ENCODE data around the gene EXOC1. TPM values are rescaled to one million over a fixed set of nuclear protein-coding genes. Genes with fewer than 3 reads are reported as not detected.

The EXOC1 gene
- polyA plus RNA-seq, 1 experiment = 11.6 TPM

- no peak for DNase-seq (ENCODE audit: low read depth)
- CTCF ChIA-PET = no interaction called here
- no peak for TF ChIP-seq CTCF (IDR thresholded peaks at IDR 0.05; ENCODE audit: insufficient read depth, low read depth, low read length)
Observed at GRCh38 chr4:55851885-55852284, 1.6 kb upstream of the EXOC1 start.

GRCh38 chr4:55854129-55854528 is 681 bp downstream of the EXOC1 start:
- H3K36me3 ChIP-seq (ENCODE audit: control insufficient read depth, insufficient read depth, low read length) = no peaks in the 10 kb centered on the region
- H3K4me3 ChIP-seq (ENCODE audit: low read depth, low read length) = peak overlapping the region; percentile 84
- no peak for TF ChIP-seq CTCF (IDR thresholded peaks at IDR 0.05; ENCODE audit: insufficient read depth, low read depth, low read length)
- CTCF ChIA-PET = interaction anchor here (1.3 kb wide), 1 partner anchor 13 kb away, joined by 6 read pairs; no protein-coding TSS in a partner anchor
- POLR2A ChIA-PET = no interaction called here
- DNase-seq (ENCODE audit: low read depth) = no peak
- H3K27me3 ChIP-seq (ENCODE audit: control insufficient read depth, insufficient read depth, low read length) = peaks cover 5% of the 10 kb centered on the region

More at GRCh38 chr4:55851885-55852284, 1.6 kb upstream of the EXOC1 start:
- POLR2A ChIA-PET = no interaction called here
- Histone ChIP-seq H3K4me3 (ENCODE audit: low read depth, low read length) (no peak overlapping the region), H3K27me3 (ENCODE audit: control insufficient read depth, insufficient read depth, low read length) (peaks cover 5% of the 10 kb centered on the region), H3K36me3 (ENCODE audit: control insufficient read depth, insufficient read depth, low read length) (no peaks in the 10 kb centered on the region)

GRCh38 chr4:55857586-55857985 is 4.1 kb downstream of the EXOC1 start:
- ChIA-PET POLR2A (no interaction called here), CTCF (interaction anchor here (0.6 to 1.6 kb wide), 3 partner anchors 9 to 469 kb away, joined by 3 to 4 read pairs (median 3); partner anchors contain the start of gene TMEM165)
- no peaks in the 10 kb centered on the region for H3K27me3 ChIP-seq (ENCODE audit: control insufficient read depth, insufficient read depth, low read length)
- no peak overlapping the region for H3K4me3 ChIP-seq (ENCODE audit: low read depth, low read length)
- DNase-seq (ENCODE audit: low read depth) = no peak
- H3K36me3 ChIP-seq (ENCODE audit: control insufficient read depth, insufficient read depth, low read length) = no peaks in the 10 kb centered on the region
- no peak for TF ChIP-seq CTCF (IDR thresholded peaks at IDR 0.05; ENCODE audit: insufficient read depth, low read depth, low read length)

GRCh38 chr4:55859711-55860110 is 6.3 kb downstream of the EXOC1 start:
- Histone ChIP-seq H3K4me3 (ENCODE audit: low read depth, low read length) (no peak overlapping the region), H3K36me3 (ENCODE audit: control insufficient read depth, insufficient read depth, low read length) (no peaks in the 10 kb centered on the region), H3K27me3 (ENCODE audit: control insufficient read depth, insufficient read depth, low read length) (no peaks in the 10 kb centered on the region)
- DNase-seq (ENCODE audit: low read depth) = no peak
- CTCF ChIA-PET = interaction anchor here (0.9 kb wide), 1 partner anchor 89 kb away, joined by 3 read pairs; the partner anchor contains the start of gene CEP135
- no peak for TF ChIP-seq CTCF (IDR thresholded peaks at IDR 0.05; ENCODE audit: insufficient read depth, low read depth, low read length)
- POLR2A ChIA-PET = interaction anchor here (0.6 kb wide), 1 partner anchor 602 kb away, joined by 5 read pairs; no protein-coding TSS in a partner anchor

GRCh38 chr4:55864577-55865223 is 11.3 kb downstream of the EXOC1 start:
- Histone ChIP-seq H3K27me3 (ENCODE audit: control insufficient read depth, insufficient read depth, low read length) (no peaks in the 10 kb centered on the region), H3K4me3 (ENCODE audit: low read depth, low read length) (no peak overlapping the region), H3K36me3 (ENCODE audit: control insufficient read depth, insufficient read depth, low read length) (no peaks in the 10 kb centered on the region; the same call in 1 of the 2 replicates)
- CTCF ChIA-PET = no interaction called here
- POLR2A ChIA-PET = no interaction called here
- no peak for DNase-seq (ENCODE audit: low read depth)
- TF ChIP-seq CTCF (IDR thresholded peaks at IDR 0.05; ENCODE audit: insufficient read depth, low read depth, low read length) = no peak

Data from BJ (cell line).